Esophagus squamous epithelium (tissue), 4 donors: ENCODE measurements around the gene PLEKHG4B.

Experiments
- CTCF ChIP-seq, 6 experiments: fragments of 450-650 bp in 4 of 6; fragments of 200-600 bp in 2 of 6; sonication (generic) in 2 of 6; IDR thresholded peaks; one replicate each; pipeline ENCODE4 v1.5.1; 2016 to 2019; ENCODE audit warnings: antibody characterized with exemption in 6 of 6, mild to moderate bottlenecking in 4 of 6, moderate library complexity in 4 of 6
- POLR2A ChIP-seq, 4 donors: fragments of 450-650 bp; IDR thresholded peaks; one replicate each; pipeline ENCODE4 v1.6.1; 2017; ENCODE audit warnings: antibody characterized with exemption in 4 of 4, mild to moderate bottlenecking in 4 of 4, moderate library complexity in 3 of 4

DNA sequence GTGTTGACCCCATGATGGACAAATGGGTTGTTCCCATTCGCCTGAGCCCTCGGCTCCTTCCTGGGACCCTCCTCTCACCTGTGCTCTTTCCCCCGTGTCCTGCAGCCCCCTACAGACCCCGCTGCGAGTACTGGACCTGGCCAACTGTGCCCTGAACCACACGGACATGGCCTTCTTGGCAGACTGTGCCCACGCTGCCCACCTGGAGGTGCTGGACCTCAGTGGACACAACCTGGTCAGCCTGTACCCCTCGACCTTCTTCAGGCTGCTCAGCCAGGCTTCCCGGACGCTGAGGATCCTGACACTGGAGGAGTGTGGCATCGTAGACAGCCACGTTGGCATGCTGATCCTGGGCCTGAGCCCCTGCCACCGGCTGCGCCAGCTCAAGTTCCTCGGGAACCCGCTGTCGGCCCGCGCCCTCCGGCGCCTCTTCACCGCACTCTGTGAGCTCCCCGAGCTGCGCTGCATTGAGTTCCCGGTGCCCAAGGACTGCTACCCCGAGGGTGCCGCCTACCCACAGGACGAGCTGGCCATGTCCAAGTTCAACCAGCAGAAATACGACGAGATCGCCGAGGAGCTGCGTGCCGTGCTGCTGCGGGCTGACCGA is 102.7 kb downstream of the PLEKHG4B start:
- TF ChIP-seq CTCF (IDR thresholded peaks at IDR 0.05) = no peak
- no peak for TF ChIP-seq POLR2A (IDR thresholded peaks at IDR 0.05)
